HG03558 (cell line): ENCODE results near the gene NMU.
"Not testable (repeated sequence)": the region's sequence is repeated elsewhere in the genome, so short reads cannot be mapped to it uniquely, and the experiment has no call there.

Experiments used
- ATAC-seq: cut with Tn5 transposase; IDR thresholded peaks from one replicate; pipeline ENCODE4 v1.9.1; 2021; ENCODE audit warnings: moderate number of reproducible peaks; ENCODE audit not compliant: unreplicated experiment; ENCODE audit errors: extremely low read depth

NMU gene

DNA sequence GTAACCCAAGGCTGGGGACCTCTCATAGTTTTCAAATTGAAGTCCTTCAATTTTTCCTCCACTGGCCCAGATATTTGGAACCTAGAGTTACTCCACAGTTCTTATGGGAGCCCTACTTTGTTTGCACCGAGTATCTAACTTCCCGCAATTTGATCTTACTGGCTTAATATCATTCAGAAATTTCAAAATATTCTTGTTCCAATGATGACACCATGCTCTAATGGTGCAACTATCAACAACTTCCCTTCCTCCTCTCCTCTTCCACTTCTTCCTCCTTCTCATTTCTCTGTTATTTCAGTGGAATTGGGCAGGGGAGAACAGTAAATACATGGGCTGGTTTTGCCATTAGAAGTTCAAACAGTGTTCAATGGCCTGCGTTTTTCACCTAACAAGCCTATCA is 64.3 kb downstream of the NMU start:
- ATAC-seq, result no peak

DNA sequence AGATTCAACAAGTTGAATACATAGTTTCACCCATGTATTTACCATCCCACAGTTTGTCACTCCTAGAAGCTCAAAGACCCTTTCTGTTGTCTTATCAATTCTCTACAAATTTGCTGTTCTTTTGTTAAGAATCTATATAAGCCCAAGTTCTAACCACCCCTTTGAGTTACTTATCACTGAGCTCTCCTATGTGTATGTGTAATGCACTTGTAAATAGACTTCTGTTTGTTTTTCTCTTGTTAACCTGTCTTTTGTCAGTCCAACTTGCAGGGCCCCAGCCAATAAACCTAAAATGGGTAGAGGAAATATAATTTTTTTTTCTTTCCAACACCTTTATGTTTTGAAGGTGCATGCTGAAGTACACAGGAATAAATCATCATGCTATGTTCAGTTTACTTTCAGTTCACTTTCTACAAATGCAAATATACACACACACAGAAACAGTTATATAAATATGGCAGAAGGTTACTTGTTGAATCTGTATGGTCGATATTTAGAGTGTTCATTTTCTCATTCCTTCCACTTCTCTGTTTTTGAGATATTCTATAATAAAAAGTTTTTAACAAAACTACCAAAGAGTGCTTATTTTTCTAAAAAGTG is 67.1 kb downstream of the NMU start:
- ATAC-seq, result no peak

DNA sequence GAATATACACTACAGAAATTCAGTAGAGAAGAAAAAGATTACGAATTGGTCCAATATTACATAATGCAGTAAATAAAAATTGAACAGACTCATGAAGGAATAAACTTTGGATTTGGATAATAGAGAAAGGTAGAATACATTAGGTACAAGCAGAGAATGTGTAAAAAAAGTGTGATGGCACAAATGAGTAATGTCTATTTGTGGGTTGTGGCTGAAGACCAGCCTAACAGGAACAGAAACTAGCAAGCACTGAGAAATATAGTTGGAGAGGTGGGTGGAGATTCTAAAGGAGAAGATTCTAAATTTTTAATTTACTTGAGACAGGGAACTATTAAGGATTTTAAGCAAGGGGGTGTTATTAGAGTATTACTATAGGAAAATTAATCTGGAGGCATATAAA is 74.2 kb downstream of the NMU start:
- ATAC-seq, result peak; percentile 100

DNA sequence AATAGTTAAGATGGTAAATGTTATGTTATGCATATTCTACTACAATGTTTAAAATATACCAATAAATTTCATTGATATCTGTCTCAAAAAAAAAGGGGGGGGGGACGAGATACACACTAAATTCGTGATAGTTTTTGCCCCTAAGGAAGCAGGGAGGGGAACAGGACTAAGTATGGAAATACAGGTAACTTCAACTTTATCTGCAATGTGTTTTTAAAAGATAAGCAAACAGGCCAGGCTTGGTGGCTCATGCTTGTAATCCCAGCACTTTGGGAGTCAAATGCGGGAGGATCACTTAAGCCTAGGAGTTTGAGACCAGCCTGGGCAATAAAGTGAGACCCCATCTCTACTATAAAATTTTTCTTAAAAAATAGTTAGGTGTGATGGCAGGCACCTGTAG is 76.0 kb downstream of the NMU start:
- ATAC-seq, result no peak

DNA sequence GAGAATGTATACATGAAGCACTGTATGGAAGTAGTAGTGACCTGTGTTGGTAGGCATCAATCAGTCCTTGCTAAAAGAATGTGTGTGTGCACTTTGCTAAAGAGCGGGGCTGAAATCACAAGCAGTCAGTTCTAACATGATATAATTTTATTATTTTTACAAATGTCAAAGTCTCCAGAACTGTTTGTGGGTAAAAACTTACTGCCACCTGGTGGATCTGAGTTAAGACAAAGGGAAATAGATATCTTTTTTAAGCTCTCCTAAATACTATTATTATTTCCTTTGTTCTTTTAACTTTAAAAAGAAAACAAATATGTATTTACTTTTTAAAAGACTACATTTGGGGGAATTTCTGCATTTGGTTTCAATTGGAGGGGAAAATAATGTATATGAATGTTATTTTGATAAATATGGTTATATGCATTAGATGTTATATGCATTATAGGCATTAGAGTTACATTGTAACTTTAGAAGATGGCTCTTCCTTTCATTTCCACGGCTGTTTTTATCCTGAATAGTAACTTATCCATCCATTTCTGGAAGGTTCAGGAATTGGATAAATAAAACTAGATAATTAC is 81.6 kb downstream of the NMU start:
- ATAC-seq, result no peak

DNA sequence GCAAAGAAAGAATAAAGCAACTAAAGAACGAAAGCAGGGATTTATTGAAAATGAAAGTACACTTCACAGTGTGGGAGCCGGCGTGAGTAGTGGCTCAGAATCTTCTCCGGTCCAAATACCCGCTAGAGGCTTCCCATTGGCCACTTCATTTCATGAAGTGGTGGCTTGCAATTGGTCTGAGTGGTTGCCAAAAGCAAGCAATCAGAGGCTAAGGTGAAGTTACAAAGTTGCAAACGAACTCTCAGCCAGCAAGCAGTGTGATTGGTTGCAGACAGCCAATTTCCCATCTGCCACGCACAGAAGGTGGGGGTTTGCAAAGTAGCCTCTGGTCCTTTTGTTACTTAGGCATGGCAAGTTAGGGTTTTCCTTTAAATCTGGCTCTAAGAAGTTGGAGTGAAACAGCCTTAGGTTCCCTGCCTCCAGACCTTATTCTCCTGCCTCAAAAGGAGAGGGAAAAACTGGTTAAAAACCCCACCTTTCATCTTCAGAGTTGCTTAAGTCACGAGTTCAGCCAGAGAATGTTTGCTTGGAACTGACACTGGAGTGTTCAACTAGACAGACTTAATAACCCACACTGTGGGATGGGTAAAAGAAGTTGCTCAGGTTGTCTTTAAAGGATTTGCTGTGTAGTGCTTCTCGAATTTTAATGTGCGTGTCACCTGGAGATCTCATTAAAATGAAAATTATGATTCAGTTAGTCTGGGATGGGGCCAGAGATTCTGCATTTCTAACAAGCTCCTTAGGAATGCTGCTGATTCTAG is 82.5 kb downstream of the NMU start:
- ATAC-seq, result no peak

DNA sequence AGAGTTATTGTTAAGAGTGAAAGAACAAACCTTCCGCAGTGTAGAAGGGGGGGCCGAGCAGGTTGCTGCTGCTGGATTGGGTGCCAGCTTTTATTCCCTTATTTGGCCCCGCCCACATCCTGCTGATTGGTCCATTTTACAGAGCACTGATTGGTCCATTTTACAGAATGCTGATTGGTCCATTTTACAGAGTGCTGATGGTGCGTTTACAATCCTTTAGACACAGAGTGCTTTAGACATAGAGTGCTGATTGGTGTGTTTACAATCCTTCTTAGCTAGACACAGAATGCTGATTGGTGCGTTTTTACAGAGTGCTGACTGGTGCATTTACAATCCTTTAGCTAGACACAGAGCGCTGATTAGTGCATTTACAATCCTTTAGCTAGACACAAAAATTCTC is 84.1 kb downstream of the NMU start:
- not testable (repeated sequence) for ATAC-seq

DNA sequence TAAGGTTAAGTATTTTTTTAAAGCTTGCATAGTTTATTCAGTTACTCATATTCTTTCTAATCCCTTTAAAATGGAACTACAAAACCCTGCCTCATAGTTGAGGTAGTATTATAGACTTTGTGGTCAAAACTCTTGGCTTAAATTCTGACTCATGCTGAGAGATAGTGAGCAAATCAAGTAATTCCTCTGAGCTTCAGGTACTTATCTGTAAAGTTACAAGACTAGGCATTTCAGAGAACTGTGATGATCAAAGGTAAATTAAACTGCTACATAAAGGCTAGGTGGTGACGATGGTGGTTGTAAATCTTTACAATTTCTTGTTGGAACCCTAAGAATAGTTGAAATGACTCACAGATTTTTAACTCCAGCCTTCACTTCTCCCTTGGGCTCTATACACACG is 86.2 kb downstream of the NMU start:
- no peak for ATAC-seq

DNA sequence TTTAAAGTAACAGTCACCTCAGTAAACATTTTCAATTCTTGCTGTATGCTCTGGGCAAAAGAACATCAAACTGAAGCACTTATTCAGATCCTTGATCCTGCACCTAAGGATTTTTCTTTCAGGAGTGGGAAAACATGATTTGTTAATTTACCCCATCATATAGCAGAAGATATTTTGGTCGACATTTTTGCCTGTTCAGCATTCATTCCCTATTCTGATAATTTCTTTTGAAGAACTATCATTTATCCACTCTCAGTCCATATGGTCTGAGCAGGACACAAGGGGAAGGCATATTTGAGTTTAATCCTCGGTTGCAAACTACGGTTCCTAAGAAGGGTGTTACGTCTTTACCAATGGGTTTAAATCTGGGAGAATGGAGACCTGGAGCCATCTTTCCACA is 88.2 kb downstream of the NMU start:
- no peak for ATAC-seq

DNA sequence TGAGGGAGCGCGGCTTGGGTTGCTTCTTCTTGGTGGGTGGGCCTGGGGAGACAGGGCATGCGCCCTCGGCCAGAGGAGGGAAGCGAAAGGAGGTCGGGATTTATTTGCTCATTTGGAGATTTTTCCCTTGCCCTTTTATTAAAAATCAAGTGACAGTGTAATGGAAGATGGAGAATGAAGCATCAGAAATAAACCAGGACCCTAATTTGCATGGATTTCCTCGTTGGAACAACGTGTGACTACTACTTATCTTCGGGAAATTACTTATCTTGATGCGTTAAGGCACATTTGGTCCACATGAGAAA is 88.7 kb downstream of the NMU start:
- no peak for ATAC-seq

DNA sequence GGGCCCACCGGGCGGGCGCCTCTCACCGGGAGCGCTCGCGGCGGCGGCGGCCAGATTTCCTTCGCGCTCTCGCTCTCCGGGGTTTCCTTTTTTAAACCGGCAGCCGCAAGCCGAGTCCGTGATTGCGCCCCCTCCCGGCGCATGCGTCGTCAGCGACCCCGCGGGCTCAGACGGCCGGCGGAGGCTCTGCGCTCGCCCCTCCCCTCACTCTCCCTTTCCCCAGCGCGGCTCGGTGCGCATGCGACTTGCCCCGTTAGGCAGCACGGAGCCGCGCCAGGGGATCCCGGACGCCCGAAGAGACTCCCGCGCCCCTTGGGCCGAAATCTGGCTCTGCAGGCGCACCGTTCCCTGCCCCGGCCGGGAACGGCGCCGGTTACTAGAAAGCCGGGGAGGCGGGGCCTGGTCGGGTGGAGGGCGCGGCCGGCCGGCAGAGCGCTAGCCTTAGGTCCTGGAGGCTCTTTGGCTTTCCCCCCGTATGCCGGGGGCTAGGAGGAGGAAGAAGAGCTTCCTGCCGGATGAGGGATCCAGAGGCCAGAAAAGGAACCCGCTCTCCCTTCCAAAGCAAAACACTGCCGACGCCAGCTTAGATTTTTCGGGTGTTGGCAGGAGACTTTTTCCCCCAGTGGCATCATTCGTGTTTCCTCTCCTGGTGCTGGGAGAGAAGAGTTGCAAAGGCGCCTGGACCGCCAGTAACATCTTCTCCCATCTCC is 89.2 kb downstream of the NMU start, which contains the start of gene CLOCK:
Gene CLOCK, minus strand, starts transcription at position 154 of the 710 bp plus-strand sequence. CDS start 64,124 bp downstream, outside the sequence.
- peak; percentile 54 for ATAC-seq

DNA sequence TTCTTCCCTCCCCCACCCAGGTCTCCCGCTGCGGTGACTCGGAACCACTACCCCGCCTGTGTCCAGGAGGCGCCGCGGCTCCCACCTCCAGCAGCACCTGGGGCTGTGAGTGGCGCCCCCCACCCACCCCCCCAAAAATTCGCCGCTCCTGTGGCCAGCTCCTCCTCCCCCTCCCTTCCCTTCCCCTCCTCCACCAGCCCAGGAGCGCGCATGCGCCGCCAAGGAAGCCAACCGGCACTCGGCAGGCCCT is 89.7 kb downstream of the NMU start:
- peak; percentile 22 for ATAC-seq

DNA sequence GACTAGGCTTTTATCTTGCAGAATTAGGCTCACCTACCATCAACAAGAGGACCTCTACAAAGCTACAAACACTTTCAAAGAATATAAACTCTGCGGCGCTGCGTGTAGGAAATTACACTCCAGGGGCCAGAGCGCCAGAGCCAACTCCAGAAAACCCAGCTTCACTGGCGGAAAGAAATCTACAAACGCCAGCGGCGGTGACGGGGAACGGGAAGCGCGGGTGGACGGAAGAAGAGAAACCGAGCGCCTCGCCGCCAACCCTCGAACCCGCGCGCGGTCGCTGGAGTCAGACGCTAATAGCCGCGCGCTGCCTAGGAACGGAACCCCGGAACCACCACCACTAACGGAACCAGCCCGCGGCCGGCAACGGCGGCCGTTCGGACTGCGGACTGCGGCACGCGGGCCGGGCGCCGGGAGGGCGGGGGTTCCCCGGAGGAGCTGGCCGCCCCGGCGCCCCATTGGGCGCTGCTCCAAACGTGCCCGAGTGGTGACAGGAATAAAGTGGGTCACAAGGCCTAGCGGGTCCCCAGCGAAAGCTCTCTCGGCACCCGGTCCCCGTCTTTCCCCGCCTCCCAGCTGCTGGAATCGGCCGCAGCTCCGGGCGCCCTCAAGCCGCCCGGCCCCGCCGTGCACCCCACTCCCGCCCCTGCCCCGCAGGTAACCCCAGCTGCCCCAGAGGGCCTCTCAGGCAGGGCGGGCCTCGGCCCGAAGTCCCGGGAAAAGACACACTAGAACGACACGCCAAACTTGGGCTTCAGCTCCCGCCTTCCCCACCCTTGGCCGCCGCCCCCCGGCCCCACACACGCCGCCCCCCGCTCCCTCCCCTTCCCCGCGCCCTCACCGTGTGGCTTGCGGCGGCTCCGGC is 90.2 kb downstream of the NMU start:
- peak; percentile 28 for ATAC-seq
